ENCODE data around the gene TFF2. TPM values are rescaled to one million over a fixed set of nuclear protein-coding genes. Genes with fewer than 3 reads are reported as not detected.

The TFF2 gene
- total RNA-seq, 2 experiments from 2014 or later: not detected

DNA sequence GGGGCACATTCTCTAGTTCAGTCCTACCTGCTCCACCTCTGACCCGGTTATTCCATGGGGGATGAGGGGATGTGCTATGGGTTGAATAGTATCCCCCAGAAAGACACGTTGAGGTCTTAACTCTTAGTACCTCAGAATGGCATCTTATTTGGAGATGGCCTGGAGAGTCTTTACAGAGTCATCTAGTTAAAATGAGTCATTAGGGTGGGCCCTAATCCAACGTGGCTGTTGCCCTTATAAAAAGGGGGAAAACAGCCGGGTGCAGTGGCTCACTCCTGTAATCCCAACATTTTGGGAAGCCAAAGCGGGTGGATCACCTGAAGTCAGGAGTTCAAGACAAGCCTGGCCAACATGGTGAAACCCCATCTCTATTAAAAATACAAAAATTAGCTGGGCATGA, 39.4 kb upstream of the TFF2 start:
- peaks cover 50% of the 10 kb centered on the region for H3K4me1 Mint-ChIP-seq
- peaks cover 16% of the 10 kb centered on the region for H3K36me3 Mint-ChIP-seq
- H3K27ac Mint-ChIP-seq: no peak overlapping the region
- ATAC-seq (ENCODE audit: low read depth) (no peak), DNase-seq (no peak)
- peak overlapping the region; percentile 45 for H3K4me3 Mint-ChIP-seq
- H3K9me3 Mint-ChIP-seq: no peaks in the 10 kb centered on the region
- POLR2A ChIA-PET: interaction anchor here (1.0 kb wide), 1 partner anchor 15 kb away, joined by 3 read pairs; no protein-coding TSS in a partner anchor
- H3K27me3 Mint-ChIP-seq: no peaks in the 10 kb centered on the region

DNA sequence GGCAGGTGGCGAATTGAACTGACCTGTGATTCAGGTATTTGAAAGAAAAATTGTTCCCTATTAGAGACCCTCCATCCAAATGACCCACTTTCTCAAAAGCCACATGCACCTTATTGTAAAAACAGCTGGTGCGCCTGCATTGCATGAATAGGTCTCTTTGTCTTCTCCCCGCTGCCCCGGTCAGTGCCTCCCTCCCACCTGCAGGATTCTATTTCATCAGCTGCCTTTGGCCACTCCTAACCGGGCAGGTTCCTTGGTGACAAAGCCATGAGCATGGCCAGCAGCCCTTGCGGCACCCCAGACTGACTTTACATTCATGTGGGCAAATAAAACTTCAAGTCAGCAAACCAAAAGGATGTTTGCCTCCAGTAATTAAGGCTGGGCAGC, 38.6 kb upstream of the TFF2 start:
- peak overlapping the region; percentile 75 for H3K27ac Mint-ChIP-seq
- peaks cover 53% of the 10 kb centered on the region for H3K4me1 Mint-ChIP-seq
- DNase-seq (no peak), ATAC-seq (ENCODE audit: low read depth) (no peak)
- H3K4me3 Mint-ChIP-seq: peak overlapping the region; percentile 45
- H3K27me3 Mint-ChIP-seq: no peaks in the 10 kb centered on the region
- peaks cover 16% of the 10 kb centered on the region for H3K36me3 Mint-ChIP-seq
- POLR2A ChIA-PET: interaction anchor here (1.0 to 1.2 kb wide), 2 partner anchors 14 to 31 kb away, joined by 3 read pairs; no protein-coding TSS in a partner anchor
- peaks cover 3% of the 10 kb centered on the region for H3K9me3 Mint-ChIP-seq

- no peak for ATAC-seq (ENCODE audit: low read depth)
- POLR2A ChIA-PET: interaction anchor here (1.0 to 1.2 kb wide), 2 partner anchors 14 to 32 kb away, joined by 3 read pairs; no protein-coding TSS in a partner anchor
- H3K27ac Mint-ChIP-seq: peak overlapping the region; percentile 10
Observed at GRCh38 chr21:42388740-42389448, 38.1 kb upstream of the TFF2 start.

GRCh38 chr21:42387843-42388340, 37.1 kb upstream of the TFF2 start:
- POLR2A ChIA-PET: interaction anchor here (1.2 to 2.0 kb wide), 2 partner anchors 15 to 16 kb away, joined by 3 to 8 read pairs; partner anchors contain the start of gene UBASH3A
- ATAC-seq (ENCODE audit: low read depth) (no peak), DNase-seq (no peak)
- no peaks in the 10 kb centered on the region for H3K27me3 Mint-ChIP-seq
- H3K27ac Mint-ChIP-seq: no peak overlapping the region
- H3K4me3 Mint-ChIP-seq: no peak overlapping the region
- H3K4me1 Mint-ChIP-seq: peaks cover 52% of the 10 kb centered on the region
- H3K9me3 Mint-ChIP-seq: peaks cover 3% of the 10 kb centered on the region
- H3K36me3 Mint-ChIP-seq: peaks cover 20% of the 10 kb centered on the region

More at GRCh38 chr21:42388740-42389448, 38.1 kb upstream of the TFF2 start:
- peaks cover 3% of the 10 kb centered on the region for H3K9me3 Mint-ChIP-seq
- no peak for DNase-seq
- H3K27me3 Mint-ChIP-seq: no peaks in the 10 kb centered on the region
- peaks cover 58% of the 10 kb centered on the region for H3K4me1 Mint-ChIP-seq
- peaks cover 18% of the 10 kb centered on the region for H3K36me3 Mint-ChIP-seq
- H3K4me3 Mint-ChIP-seq: no peak overlapping the region

- Mint-ChIP-seq H3K9me3 (peaks cover 8% of the 10 kb centered on the region), H3K27ac (peak overlapping the region; percentile 14), H3K27me3 (no peaks in the 10 kb centered on the region), H3K4me3 (no peak overlapping the region), H3K36me3 (peaks cover 26% of the 10 kb centered on the region), H3K4me1 (peaks cover 48% of the 10 kb centered on the region)
- POLR2A ChIA-PET: interaction anchor here (0.9 to 2.0 kb wide), 2 partner anchors 17 to 57 kb away, joined by 3 to 8 read pairs; partner anchors contain the start of gene UBASH3A
- DNase-seq (no peak), ATAC-seq (ENCODE audit: low read depth) (no peak)
Observed at GRCh38 chr21:42387164-42387563, 36.4 kb upstream of the TFF2 start.

DNA sequence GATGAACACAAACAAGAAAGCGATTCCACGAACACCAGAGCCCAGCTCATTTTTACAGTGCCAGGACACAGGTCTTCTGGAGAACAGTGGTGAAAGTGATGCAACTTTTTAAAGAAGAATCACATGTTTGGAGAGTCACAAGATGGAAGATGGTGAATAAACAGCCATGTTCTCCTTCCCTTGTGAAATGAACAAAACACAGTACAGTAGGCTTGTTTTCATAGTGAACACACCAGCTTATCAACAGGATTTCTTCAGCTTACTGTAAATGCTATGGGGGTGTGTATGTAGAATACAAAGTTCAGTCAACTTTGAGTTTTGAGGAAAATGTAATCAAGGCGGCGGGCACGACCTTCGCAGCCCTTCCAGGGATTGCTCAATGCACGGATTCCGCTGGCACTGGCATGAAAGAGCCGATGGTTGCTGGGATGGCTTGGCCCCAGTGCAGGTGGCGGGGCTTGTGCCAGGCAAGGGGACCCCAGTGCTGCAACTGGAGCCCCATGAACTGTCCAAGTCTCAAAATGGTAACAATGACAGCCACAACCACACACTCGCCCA, 35.3 kb upstream of the TFF2 start:
- Mint-ChIP-seq H3K4me3 (no peak overlapping the region), H3K27ac (no peak overlapping the region), H3K9me3 (peaks cover 16% of the 10 kb centered on the region), H3K36me3 (peaks cover 30% of the 10 kb centered on the region), H3K27me3 (no peaks in the 10 kb centered on the region), H3K4me1 (peaks cover 42% of the 10 kb centered on the region)
- no peak for DNase-seq
- POLR2A ChIA-PET: interaction anchor here (2.0 kb wide), 1 partner anchor 18 kb away, joined by 8 read pairs; the partner anchor contains the start of gene UBASH3A
- no peak for ATAC-seq (ENCODE audit: low read depth)

- DNase-seq (no peak), ATAC-seq (ENCODE audit: low read depth) (no peak)
- Mint-ChIP-seq H3K27me3 (no peaks in the 10 kb centered on the region), H3K27ac (no peak overlapping the region), H3K9me3 (peaks cover 16% of the 10 kb centered on the region), H3K36me3 (peaks cover 30% of the 10 kb centered on the region), H3K4me3 (no peak overlapping the region), H3K4me1 (peaks cover 38% of the 10 kb centered on the region)
- POLR2A ChIA-PET: no interaction called here
Observed at GRCh38 chr21:42385619-42386018, 34.8 kb upstream of the TFF2 start.

- no peaks in the 10 kb centered on the region for H3K27me3 Mint-ChIP-seq
- H3K4me3 Mint-ChIP-seq: peak overlapping the region; percentile 32
- H3K9me3 Mint-ChIP-seq: peaks cover 16% of the 10 kb centered on the region
- H3K4me1 Mint-ChIP-seq: peaks cover 35% of the 10 kb centered on the region
- DNase-seq (no peak), ATAC-seq (ENCODE audit: low read depth) (no peak)
- H3K27ac Mint-ChIP-seq: peak overlapping the region; percentile 57
- POLR2A ChIA-PET: no interaction called here
- H3K36me3 Mint-ChIP-seq: peaks cover 30% of the 10 kb centered on the region
Observed at GRCh38 chr21:42384989-42385388, 34.2 kb upstream of the TFF2 start.

DNA sequence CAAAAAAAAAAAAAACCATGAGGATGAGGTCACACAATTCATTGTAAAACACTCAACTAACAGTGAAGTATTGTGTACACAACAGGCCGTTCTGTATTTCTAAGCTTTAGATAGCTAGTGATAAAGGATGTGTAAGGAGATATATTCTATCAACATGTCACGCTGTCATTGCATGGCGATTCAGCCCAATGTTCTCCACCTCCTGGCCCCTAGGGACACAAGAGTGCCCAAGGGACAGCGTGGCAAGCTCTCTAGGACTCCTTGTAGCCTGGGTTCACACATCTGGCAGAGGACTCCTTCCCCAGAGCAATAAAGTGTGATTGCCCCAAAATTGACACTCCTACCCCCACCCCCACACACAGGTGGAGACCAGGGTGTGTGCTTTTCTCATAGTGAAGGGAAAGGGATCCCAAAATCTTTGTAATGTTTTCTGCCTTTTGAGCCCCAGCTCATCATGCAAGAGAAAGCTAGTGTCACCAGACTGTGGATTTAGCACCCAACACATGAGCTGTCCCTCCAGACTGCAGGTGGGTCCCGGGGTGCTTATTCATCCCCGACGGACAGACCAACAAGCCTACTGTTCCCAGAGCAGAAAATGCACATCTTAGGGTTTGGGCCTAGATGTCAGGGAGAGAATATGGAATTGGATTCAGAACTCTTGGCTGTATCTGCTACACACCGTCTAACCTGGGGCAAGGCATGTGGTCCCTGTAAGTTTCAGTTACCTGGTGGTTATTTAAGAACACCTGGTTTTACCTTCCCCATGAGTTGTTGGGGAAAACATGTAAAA, 33.6 kb upstream of the TFF2 start:
- DNase-seq (no peak), ATAC-seq (ENCODE audit: low read depth) (no peak)
- Mint-ChIP-seq H3K4me3 (no peak overlapping the region), H3K36me3 (peaks cover 30% of the 10 kb centered on the region), H3K27me3 (no peaks in the 10 kb centered on the region), H3K27ac (no peak overlapping the region), H3K4me1 (peaks cover 28% of the 10 kb centered on the region), H3K9me3 (peaks cover 16% of the 10 kb centered on the region)
- POLR2A ChIA-PET: no interaction called here

DNA sequence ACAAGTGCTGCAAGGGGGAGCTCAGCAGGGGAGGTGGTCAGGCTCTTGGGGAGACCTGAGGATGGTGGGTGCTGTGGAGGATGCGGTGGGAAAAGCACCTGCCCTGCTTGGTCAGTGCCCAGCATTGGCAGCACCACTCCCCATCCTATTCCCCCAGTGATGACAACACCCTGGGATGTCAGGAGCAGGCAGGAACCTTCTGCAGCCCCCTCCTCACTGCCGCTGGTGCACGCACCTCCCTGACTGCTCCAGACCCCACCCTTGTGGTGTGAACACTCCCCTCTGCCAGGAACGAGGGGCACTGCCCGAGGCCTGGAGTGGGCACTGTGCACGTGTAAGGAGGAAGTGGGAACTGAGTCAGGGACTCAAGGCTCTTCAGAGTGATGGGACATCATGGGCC, 32.5 kb upstream of the TFF2 start:
- Mint-ChIP-seq H3K4me1 (peaks cover 22% of the 10 kb centered on the region), H3K27ac (no peak overlapping the region), H3K36me3 (peaks cover 30% of the 10 kb centered on the region), H3K4me3 (no peak overlapping the region), H3K27me3 (no peaks in the 10 kb centered on the region), H3K9me3 (peaks cover 16% of the 10 kb centered on the region)
- DNase-seq (no peak), ATAC-seq (ENCODE audit: low read depth) (no peak)
- POLR2A ChIA-PET: no interaction called here

DNA sequence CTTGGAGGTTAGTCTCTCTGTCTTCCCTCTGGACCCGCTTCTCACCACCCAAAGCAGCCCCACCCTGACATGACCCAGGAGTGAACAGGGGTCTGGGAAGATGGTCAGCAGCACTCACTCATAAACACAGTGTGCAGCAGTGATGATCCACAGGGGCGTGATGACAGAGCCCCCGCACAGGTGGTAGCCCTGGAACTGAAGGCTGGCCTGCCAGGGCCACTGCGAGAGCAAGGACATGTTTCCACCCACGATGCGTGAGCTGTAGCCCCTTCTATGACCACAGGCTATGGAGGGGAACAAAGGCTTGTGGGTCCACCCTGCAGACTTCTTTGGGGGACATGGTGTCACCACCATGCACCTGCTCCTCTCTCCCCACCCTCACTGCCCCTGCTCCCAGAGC, 32.1 kb upstream of the TFF2 start:
- no peak for ATAC-seq (ENCODE audit: low read depth)
- H3K27me3 Mint-ChIP-seq: no peaks in the 10 kb centered on the region
- no peak for DNase-seq
- H3K9me3 Mint-ChIP-seq: peaks cover 16% of the 10 kb centered on the region
- no peak overlapping the region for H3K27ac Mint-ChIP-seq
- POLR2A ChIA-PET: no interaction called here
- H3K4me3 Mint-ChIP-seq: no peak overlapping the region
- peaks cover 30% of the 10 kb centered on the region for H3K36me3 Mint-ChIP-seq
- peaks cover 22% of the 10 kb centered on the region for H3K4me1 Mint-ChIP-seq

DNA sequence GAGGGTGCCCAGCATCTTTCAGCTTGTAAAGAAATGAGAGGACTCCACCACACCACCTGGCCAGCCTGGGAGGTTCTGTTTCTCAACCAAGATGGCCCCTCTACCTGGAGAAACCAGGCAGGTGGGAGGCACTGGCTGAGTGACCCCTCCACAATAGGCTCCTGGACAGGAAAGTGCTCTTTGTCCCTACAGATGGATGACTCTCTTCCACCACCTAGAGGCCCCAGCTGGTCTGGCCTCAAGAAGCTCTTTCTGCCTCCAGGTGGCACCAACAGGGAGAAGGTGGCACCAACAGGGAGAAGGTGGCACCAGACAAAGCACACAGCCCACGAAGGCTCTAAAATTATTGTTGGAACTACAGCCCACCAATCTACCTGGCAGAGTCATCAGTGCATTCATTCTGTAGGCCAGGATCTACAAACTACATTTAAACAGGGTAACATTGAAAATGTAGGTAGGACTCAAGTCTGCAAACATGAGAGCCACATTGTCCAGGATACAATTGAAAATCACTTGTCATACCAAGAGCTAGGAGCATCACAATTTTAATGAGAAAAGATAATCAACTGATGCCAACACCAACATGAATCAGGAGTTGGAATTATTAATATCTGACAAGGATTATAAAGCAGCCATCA, 30.7 kb upstream of the TFF2 start:
- Mint-ChIP-seq H3K4me3 (no peak overlapping the region), H3K36me3 (peaks cover 25% of the 10 kb centered on the region), H3K27me3 (no peaks in the 10 kb centered on the region), H3K9me3 (peaks cover 16% of the 10 kb centered on the region), H3K27ac (no peak overlapping the region), H3K4me1 (peaks cover 12% of the 10 kb centered on the region)
- POLR2A ChIA-PET: interaction anchor here (1.1 to 1.4 kb wide), 4 partner anchors 22 to 42 kb away, joined by 3 to 6 read pairs (median 4); partner anchors contain the start of gene UBASH3A
- ATAC-seq (ENCODE audit: low read depth) (peak; percentile 50), DNase-seq (no peak)

All from activated naive CD8-positive, alpha-beta T cell treated with anti-CD3 and anti-CD28 coated beads, Interleukin-2, amount 10 ng/mL, durations not matched to agents 7 days and 5 days (primary cell).